ENCODE measurements around the gene PPFIBP2.

The PPFIBP2 gene

GRCh38 chr11:7670641-7671040 lies 156.8 kb downstream of the PPFIBP2 start:
- in situ Hi-C loops (cut with MboI; ENCODE audit: low pct_unique_long_range_greater_than_20kb, low sequenced_read_pairs), result loop anchor here (25.0 kb wide), 1 partner anchor 558 kb away; no protein-coding TSS in a partner anchor
- no peak for DNase-seq

GRCh38 chr11:7671347-7672215 lies 157.8 kb downstream of the PPFIBP2 start:
- in situ Hi-C loops (cut with MboI; ENCODE audit: low pct_unique_long_range_greater_than_20kb, low sequenced_read_pairs), result loop anchor here (25.0 kb wide), 1 partner anchor 559 kb away; no protein-coding TSS in a partner anchor

GRCh38 chr11:7672276-7672959 lies 158.6 kb downstream of the PPFIBP2 start:
- in situ Hi-C loops (cut with MboI; ENCODE audit: low pct_unique_long_range_greater_than_20kb, low sequenced_read_pairs), result loop anchor here (25.0 kb wide), 1 partner anchor 560 kb away; no protein-coding TSS in a partner anchor
- no peak for DNase-seq

More at GRCh38 chr11:7671347-7672215, 157.8 kb downstream of the PPFIBP2 start:
- no peak for DNase-seq

GRCh38 chr11:7672960-7673723 lies 159.3 kb downstream of the PPFIBP2 start, which contains the start of gene CYB5R2:
CYB5R2 (minus strand) TSS chr11:7673500; CDS start chr11:7672825, 675 bp downstream.
- in situ Hi-C loops (cut with MboI; ENCODE audit: low pct_unique_long_range_greater_than_20kb, low sequenced_read_pairs), result loop anchor here (25.0 kb wide), 1 partner anchor 561 kb away; no protein-coding TSS in a partner anchor
- no peak for DNase-seq

- no peak for DNase-seq
- in situ Hi-C loops (cut with MboI; ENCODE audit: low pct_unique_long_range_greater_than_20kb, low sequenced_read_pairs), result loop anchor here (25.0 kb wide), 1 partner anchor 562 kb away; no protein-coding TSS in a partner anchor
These were observed 160.1 kb downstream of the PPFIBP2 start for GRCh38 chr11:7673724-7674434.

- in situ Hi-C loops (cut with MboI; ENCODE audit: low pct_unique_long_range_greater_than_20kb, low sequenced_read_pairs), result no loop called here
- no peak for DNase-seq
These were observed 161.8 kb downstream of the PPFIBP2 start for GRCh38 chr11:7675631-7676030.

GRCh38 chr11:7677071-7677470 lies 163.3 kb downstream of the PPFIBP2 start:
- DNase-seq, result peak; percentile 39
- in situ Hi-C loops (cut with MboI; ENCODE audit: low pct_unique_long_range_greater_than_20kb, low sequenced_read_pairs), result no loop called here

GRCh38 chr11:7677796-7678201 lies 164.0 kb downstream of the PPFIBP2 start:
- in situ Hi-C loops (cut with MboI; ENCODE audit: low pct_unique_long_range_greater_than_20kb, low sequenced_read_pairs), result no loop called here
- DNase-seq, result no peak

- DNase-seq, result no peak
- in situ Hi-C loops (cut with MboI; ENCODE audit: low pct_unique_long_range_greater_than_20kb, low sequenced_read_pairs), result no loop called here
These were observed 169.8 kb downstream of the PPFIBP2 start for GRCh38 chr11:7683571-7683970.

- DNase-seq, result no peak
- in situ Hi-C loops (cut with MboI; ENCODE audit: low pct_unique_long_range_greater_than_20kb, low sequenced_read_pairs), result no loop called here
These were observed 173.0 kb downstream of the PPFIBP2 start for GRCh38 chr11:7686761-7687160.

GRCh38 chr11:7687386-7687785 lies 173.6 kb downstream of the PPFIBP2 start:
- in situ Hi-C loops (cut with MboI; ENCODE audit: low pct_unique_long_range_greater_than_20kb, low sequenced_read_pairs), result no loop called here

GRCh38 chr11:7688238-7688826 lies 174.5 kb downstream of the PPFIBP2 start:
- peak; percentile 41 for DNase-seq
- in situ Hi-C loops (cut with MboI; ENCODE audit: low pct_unique_long_range_greater_than_20kb, low sequenced_read_pairs), result no loop called here

More at GRCh38 chr11:7687386-7687785, 173.6 kb downstream of the PPFIBP2 start:
- DNase-seq, result no peak

GRCh38 chr11:7689239-7689638 lies 175.4 kb downstream of the PPFIBP2 start:
- no peak for DNase-seq
- in situ Hi-C loops (cut with MboI; ENCODE audit: low pct_unique_long_range_greater_than_20kb, low sequenced_read_pairs), result no loop called here

GRCh38 chr11:7690648-7691047 lies 176.8 kb downstream of the PPFIBP2 start:
- DNase-seq, result no peak
- in situ Hi-C loops (cut with MboI; ENCODE audit: low pct_unique_long_range_greater_than_20kb, low sequenced_read_pairs), result no loop called here

- in situ Hi-C loops (cut with MboI; ENCODE audit: low pct_unique_long_range_greater_than_20kb, low sequenced_read_pairs), result no loop called here
- DNase-seq, result no peak
These were observed 178.1 kb downstream of the PPFIBP2 start for GRCh38 chr11:7691759-7692350.

- in situ Hi-C loops (cut with MboI; ENCODE audit: low pct_unique_long_range_greater_than_20kb, low sequenced_read_pairs), result no loop called here
- DNase-seq, result no peak
These were observed 178.6 kb downstream of the PPFIBP2 start for GRCh38 chr11:7692426-7692825.

GRCh38 chr11:7694235-7694634 lies 180.4 kb downstream of the PPFIBP2 start:
- in situ Hi-C loops (cut with MboI; ENCODE audit: low pct_unique_long_range_greater_than_20kb, low sequenced_read_pairs), result no loop called here
- no peak for DNase-seq

GRCh38 chr11:7696424-7696823 lies 182.6 kb downstream of the PPFIBP2 start:
- in situ Hi-C loops (cut with MboI; ENCODE audit: low pct_unique_long_range_greater_than_20kb, low sequenced_read_pairs), result no loop called here
- no peak for DNase-seq

Measured in KBM-7 (cell line).